Prostate gland (tissue), 2 donors: ENCODE results near the gene COA7. TPM values are rescaled to one million over a fixed set of nuclear protein-coding genes. Genes with fewer than 3 reads are reported as not detected.

ENCODE experiments used
- DNase-seq: peaks from one replicate; pipeline ENCODE4 v3.0.0-alpha.2; 2019; ENCODE audit warnings: low spot score
- H3K27ac ChIP-seq, 2 donors: fragments of 200-600 bp; sonication (generic); 2 replicates each; pipeline ENCODE4 v1.5.1; 2017 to 2019
- H3K27me3 ChIP-seq: fragments of 200-600 bp; sonication (generic); replicated peaks from 2 replicates; pipeline ENCODE4 v1.5.1; 2019; ENCODE audit not compliant: insufficient read depth
- H3K36me3 ChIP-seq, 2 donors: fragments of 200-600 bp; sonication (generic); 1 replicate in 1 of 2; 2 replicates in 1 of 2; pipeline versions ENCODE4 v1.5.1 to v1.8.1; 2017 to 2019
- H3K4me1 ChIP-seq: fragments of 200-600 bp; sonication (generic); replicated peaks from 2 replicates; pipeline ENCODE4 v1.5.1; 2019
- H3K4me3 ChIP-seq, 2 donors: fragments of 200-600 bp; sonication (generic); 2 replicates each; pipeline ENCODE4 v1.5.1; 2017 to 2019
- H3K9me3 ChIP-seq: fragments of 200-600 bp; sonication (generic); 2 replicates; pipeline ENCODE4 v1.5.1; 2017
- CTCF ChIP-seq, 4 experiments: fragments of 200-600 bp in 2 of 4; fragments of 450-650 bp in 2 of 4; sonication (generic) in 2 of 4; IDR thresholded peaks; 1 replicate in 3 of 4; 2 replicates in 1 of 4; pipeline ENCODE4 v1.5.1; 2016 to 2019; ENCODE audit warnings: antibody characterized with exemption in 4 of 4, mild to moderate bottlenecking in 2 of 4, moderate library complexity in 2 of 4
- POLR2A ChIP-seq: fragments of 450-650 bp; IDR thresholded peaks from one replicate; pipeline ENCODE4 v1.6.1; 2016; ENCODE audit warnings: antibody characterized with exemption, mild to moderate bottlenecking
- POLR2AphosphoS5 ChIP-seq: sonication (generic); formaldehyde crosslinking; IDR thresholded peaks from one replicate; pipeline ENCODE4 v1.6.1; 2017; ENCODE audit warnings: antibody characterized with exemption
- WGBS: methylation state at CpG from one replicate; pipeline ENCODE4 v1.1.5; 2018; 5-methylcytosine and 5-hydroxymethylcytosine counted together
- intact Hi-C: fragments of 100-400 bp; cut with DNase I; formaldehyde crosslinking; loops from one replicate; pipeline ENCODE4 v1.14.2; 2022
- total RNA-seq, 2 donors: library from RNA; depleted of rRNA; stranded (reverse); fragments of >200 nt; gene quantifications; one replicate each; pipeline ENCODE4 v1.1.0, GENCODE V29; 2016

COA7 gene
- total RNA-seq, 2 donors from 2014 or later = 4.4 to 9.1 TPM

GRCh38 chr1:52679048-52679447 lies 19.1 kb downstream of the COA7 start:
- Histone ChIP-seq H3K27ac (no peak overlapping the region), H3K4me3 (no peak overlapping the region), H3K4me1 (no peaks in the 10 kb centered on the region), H3K9me3 (no peaks in the 10 kb centered on the region), H3K36me3 (no peaks in the 10 kb centered on the region), H3K27me3 (no peaks in the 10 kb centered on the region)
- 90% methylated on average over 1 of the region's 1 CpG for WGBS
- intact Hi-C loops = no loop called here
- TF ChIP-seq POLR2A (no peak), POLR2AphosphoS5 (no peak), CTCF (IDR thresholded peaks at IDR 0.05) (no peak)
- DNase-seq = no peak

GRCh38 chr1:52677076-52677806 lies 20.9 kb downstream of the COA7 start:
- no peak overlapping the region for H3K27ac ChIP-seq
- no peak for DNase-seq
- no peaks in the 10 kb centered on the region for H3K27me3 ChIP-seq
- intact Hi-C loops = no loop called here
- WGBS = 53% methylated on average over 6 of the region's 6 CpGs
- H3K36me3 ChIP-seq = no peaks in the 10 kb centered on the region
- no peaks in the 10 kb centered on the region for H3K9me3 ChIP-seq
- H3K4me1 ChIP-seq = no peaks in the 10 kb centered on the region
- TF ChIP-seq CTCF (IDR thresholded peaks at IDR 0.05) (no peak), POLR2A (no peak), POLR2AphosphoS5 (no peak)
- no peak overlapping the region for H3K4me3 ChIP-seq

GRCh38 chr1:52676249-52676903 lies 21.8 kb downstream of the COA7 start:
- no peak overlapping the region for H3K4me3 ChIP-seq
- no peaks in the 10 kb centered on the region for H3K4me1 ChIP-seq
- intact Hi-C loops = no loop called here
- no peaks in the 10 kb centered on the region for H3K27me3 ChIP-seq
- no peak for DNase-seq
- H3K27ac ChIP-seq = no peak overlapping the region
- no peak for TF ChIP-seq POLR2AphosphoS5
- TF ChIP-seq POLR2A = no peak
- TF ChIP-seq CTCF (IDR thresholded peaks at IDR 0.05) = no peak
- WGBS = 75% methylated on average over 8 of the region's 8 CpGs
- H3K36me3 ChIP-seq = no peaks in the 10 kb centered on the region
- H3K9me3 ChIP-seq = no peaks in the 10 kb centered on the region

GRCh38 chr1:52674497-52675384 lies 23.4 kb downstream of the COA7 start:
- Histone ChIP-seq H3K27ac (no peak overlapping the region), H3K4me3 (no peak overlapping the region), H3K27me3 (no peaks in the 10 kb centered on the region), H3K4me1 (no peaks in the 10 kb centered on the region), H3K36me3 (no peaks in the 10 kb centered on the region), H3K9me3 (no peaks in the 10 kb centered on the region)
- TF ChIP-seq POLR2A = no peak
- TF ChIP-seq CTCF (IDR thresholded peaks at IDR 0.05) = no peak
- TF ChIP-seq POLR2AphosphoS5 = no peak
- WGBS = 63% methylated on average over 6 of the region's 6 CpGs
- intact Hi-C loops = no loop called here
- DNase-seq = no peak
